Smooth muscle cell (in vitro differentiated cells): ENCODE measurements around the gene CELA1. TPM values are rescaled to one million over a fixed set of nuclear protein-coding genes. Genes with fewer than 3 reads are reported as not detected.

Experiments used
- DNase-seq: peaks from one replicate; lab custom pipeline; 2025; ENCODE audit not compliant: unreplicated experiment; lab: John Stamatoyannopoulos, UW
- H2AFZ ChIP-seq: fragments of 200-600 bp; sonication (generic); 2 replicates; pipeline ENCODE4 v1.6.0; 2016; ENCODE audit warnings: antibody characterized with exemption, low read depth, mild to moderate bottlenecking
- H3F3A ChIP-seq: fragments of 200-600 bp; sonication (generic); 2 replicates; pipeline ENCODE4 v1.6.0; 2017; ENCODE audit warnings: antibody characterized with exemption, low read depth
- H3K27ac ChIP-seq: fragments of 200-600 bp; sonication (generic); 2 replicates; pipeline ENCODE4 v1.5.1; 2016; ENCODE audit warnings: low read depth, mild to moderate bottlenecking
- H3K27me3 ChIP-seq: fragments of 200-600 bp; sonication (generic); 2 replicates; pipeline ENCODE4 v1.6.1; 2016; ENCODE audit warnings: low read depth, mild to moderate bottlenecking
- H3K36me3 ChIP-seq: fragments of 200-600 bp; sonication (generic); 2 replicates; pipeline ENCODE4 v1.5.1; 2016; ENCODE audit warnings: low read depth
- H3K4me1 ChIP-seq: fragments of 200-600 bp; sonication (generic); 2 replicates; pipeline ENCODE4 v1.5.1; 2016; ENCODE audit warnings: low read depth
- H3K4me2 ChIP-seq: fragments of 200-600 bp; sonication (generic); 2 replicates; pipeline ENCODE4 v1.6.0; 2016; ENCODE audit warnings: mild to moderate bottlenecking
- H3K4me3 ChIP-seq: fragments of 200-600 bp; sonication (generic); 2 replicates; pipeline ENCODE4 v1.5.1; 2016; ENCODE audit warnings: mild to moderate bottlenecking
- H3K79me2 ChIP-seq: fragments of 200-600 bp; sonication (generic); 2 replicates; pipeline ENCODE4 v1.6.0; 2016; ENCODE audit warnings: low read depth, mild to moderate bottlenecking
- H3K9ac ChIP-seq: fragments of 200-600 bp; sonication (generic); 2 replicates; pipeline ENCODE4 v1.6.0; 2016; ENCODE audit warnings: low read depth
- H3K9me3 ChIP-seq: fragments of 200-600 bp; sonication (generic); replicated peaks from 2 replicates; pipeline ENCODE4 v1.5.1; 2016; ENCODE audit warnings: low read depth
- H4K20me1 ChIP-seq: fragments of 200-600 bp; sonication (generic); 2 replicates; pipeline ENCODE4 v1.6.0; 2016; ENCODE audit warnings: low read depth
- WGBS: methylation state at CpG from one replicate; pipeline ENCODE4 v1.1.7; 2016; ENCODE audit warnings: low lambda C conversion rate; 5-methylcytosine and 5-hydroxymethylcytosine counted together
- polyA plus RNA-seq: library from polyadenylated mRNA; unstranded; fragments of >200 nt; fragmentation: Nextera tagmentation; extraction: Ambion mirVana; gene quantifications from 2 replicates; pipeline ENCODE4 v1.2.1, GENCODE V29; 2016
- total RNA-seq: library from RNA; depleted of rRNA; stranded (reverse); fragments of >200 nt; gene quantifications from 2 replicates; pipeline ENCODE4 v1.2.3, GENCODE V29; 2014
- TF ChIP-seq, protein P1 (sequence below): fragments of 200-600 bp; sonication (generic); IDR thresholded peaks from 2 replicates; pipeline ENCODE4 v1.5.1; 2017; ENCODE audit warnings: borderline replicate concordance, mild to moderate bottlenecking, antibody characterized with exemption; ENCODE audit not compliant: insufficient read depth, poor library complexity, severe bottlenecking

The CELA1 gene
- total and polyA plus RNA-seq, 2 experiments from 2014 or later: not detected

DNA sequence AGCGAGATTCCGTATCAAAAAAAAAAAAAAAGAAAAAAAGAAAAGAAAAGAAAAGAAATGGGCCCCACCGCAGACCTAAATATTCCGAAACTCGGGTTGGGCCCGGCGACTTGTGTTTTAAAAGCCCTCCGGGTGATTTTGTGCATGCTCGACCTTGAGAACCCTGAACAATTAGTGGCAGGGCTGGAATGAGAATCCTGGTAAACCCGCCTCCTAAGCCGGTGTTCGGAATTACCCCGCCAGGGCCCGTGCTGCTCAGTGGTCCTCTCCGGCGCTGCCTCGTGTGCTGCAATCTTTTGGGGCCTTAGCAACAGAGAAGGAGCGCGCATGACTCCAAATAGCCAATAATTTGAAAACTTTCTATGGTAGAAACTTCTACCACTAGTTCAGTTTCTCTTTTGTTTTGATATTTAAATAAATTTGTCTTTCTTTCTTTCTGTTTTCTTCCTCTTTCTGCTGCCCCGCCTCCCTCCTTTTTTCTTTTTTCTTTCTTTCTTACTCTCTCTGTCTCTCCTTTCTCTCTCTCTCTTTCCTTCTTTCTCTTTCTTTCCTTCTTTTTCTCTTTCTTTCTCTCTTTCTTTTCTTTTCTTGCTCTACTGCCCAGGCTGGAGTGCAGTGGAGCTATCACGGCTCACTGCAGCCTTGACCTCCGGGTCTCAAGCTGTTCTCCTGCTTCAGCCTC lies 46.2 kb upstream of the CELA1 start:
- H3K27me3 ChIP-seq: no peaks in the 10 kb centered on the region
- H3F3A ChIP-seq: peaks cover 7% of the 10 kb centered on the region
- peak overlapping the region; percentile 69 for H3K4me3 ChIP-seq
- peak overlapping the region; percentile 1 for H3K27ac ChIP-seq
- H3K9ac ChIP-seq: no peak overlapping the region
- H3K9me3 ChIP-seq: no peaks in the 10 kb centered on the region
- no peak for DNase-seq
- no peaks in the 10 kb centered on the region for H3K79me2 ChIP-seq
- H3K4me2 ChIP-seq: peak overlapping the region; percentile 96
- TF ChIP-seq, protein P1, sequence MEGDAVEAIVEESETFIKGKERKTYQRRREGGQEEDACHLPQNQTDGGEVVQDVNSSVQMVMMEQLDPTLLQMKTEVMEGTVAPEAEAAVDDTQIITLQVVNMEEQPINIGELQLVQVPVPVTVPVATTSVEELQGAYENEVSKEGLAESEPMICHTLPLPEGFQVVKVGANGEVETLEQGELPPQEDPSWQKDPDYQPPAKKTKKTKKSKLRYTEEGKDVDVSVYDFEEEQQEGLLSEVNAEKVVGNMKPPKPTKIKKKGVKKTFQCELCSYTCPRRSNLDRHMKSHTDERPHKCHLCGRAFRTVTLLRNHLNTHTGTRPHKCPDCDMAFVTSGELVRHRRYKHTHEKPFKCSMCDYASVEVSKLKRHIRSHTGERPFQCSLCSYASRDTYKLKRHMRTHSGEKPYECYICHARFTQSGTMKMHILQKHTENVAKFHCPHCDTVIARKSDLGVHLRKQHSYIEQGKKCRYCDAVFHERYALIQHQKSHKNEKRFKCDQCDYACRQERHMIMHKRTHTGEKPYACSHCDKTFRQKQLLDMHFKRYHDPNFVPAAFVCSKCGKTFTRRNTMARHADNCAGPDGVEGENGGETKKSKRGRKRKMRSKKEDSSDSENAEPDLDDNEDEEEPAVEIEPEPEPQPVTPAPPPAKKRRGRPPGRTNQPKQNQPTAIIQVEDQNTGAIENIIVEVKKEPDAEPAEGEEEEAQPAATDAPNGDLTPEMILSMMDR: no peak
- H4K20me1 ChIP-seq: no peaks in the 10 kb centered on the region
- H2AFZ ChIP-seq: peak overlapping the region; percentile 56
- 23% methylated on average over 20 of the region's 22 CpGs for WGBS
- H3K36me3 ChIP-seq: no peaks in the 10 kb centered on the region
- H3K4me1 ChIP-seq: no peaks in the 10 kb centered on the region

DNA sequence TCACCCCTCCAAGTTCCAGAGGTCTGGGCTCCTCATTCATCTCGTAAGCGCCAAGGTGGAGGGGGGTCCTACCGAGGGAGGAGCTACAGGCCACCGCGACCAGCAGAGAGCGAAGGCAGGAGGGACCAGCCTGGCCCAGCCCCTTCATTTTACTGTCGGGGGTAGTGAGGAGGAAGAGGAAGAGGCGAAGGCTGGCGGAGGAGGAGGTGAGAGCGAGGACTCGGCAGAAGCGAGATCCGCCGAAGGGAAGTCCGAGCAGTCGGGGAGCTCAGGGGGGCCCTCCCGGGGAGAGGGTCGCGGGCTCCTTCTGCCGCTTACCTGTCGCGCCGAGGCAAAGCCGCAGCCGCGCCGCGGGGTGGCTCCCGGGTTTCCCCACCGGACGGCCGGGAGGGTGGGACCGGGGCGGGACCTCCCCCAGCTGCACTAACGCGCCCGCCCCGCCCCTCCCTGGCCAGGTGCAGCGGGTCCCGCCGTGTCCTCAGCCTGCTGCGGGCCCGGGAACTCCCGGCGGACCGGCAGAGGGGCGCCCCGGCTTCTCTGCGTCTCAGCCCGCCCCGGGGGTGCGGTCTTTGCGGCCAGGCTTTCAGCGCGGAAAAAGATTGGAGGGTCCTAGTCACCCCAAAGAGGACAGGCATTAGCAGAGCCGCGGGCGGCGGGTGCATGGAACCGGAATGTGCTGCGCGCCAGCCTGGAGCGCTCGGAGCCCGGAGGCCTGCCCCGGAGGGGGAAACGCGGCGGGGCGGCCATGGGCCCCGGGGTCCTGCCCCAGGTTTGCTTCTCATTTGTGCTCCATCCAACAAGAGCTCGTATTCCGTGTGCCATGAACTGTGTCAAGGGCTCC lies 45.0 kb upstream of the CELA1 start, which contains the start of gene GALNT6:
Gene GALNT6 (minus strand): TSS at position 124 of the 841 bp plus-strand sequence. CDS start 11,625 bp downstream, outside the sequence.
- H3K27ac ChIP-seq: peak within 1 kb of the TSS; percentile 55
- no peaks in the 10 kb centered on the region for H3K36me3 ChIP-seq
- H3K79me2 ChIP-seq: no peaks in the 10 kb centered on the region
- H4K20me1 ChIP-seq: no peaks in the 10 kb centered on the region
- H3K9ac ChIP-seq: peak within 1 kb of the TSS; percentile 71
- H3K4me2 ChIP-seq: peak within 1 kb of the TSS; percentile 96
- H3K4me3 ChIP-seq: peak within 1 kb of the TSS; percentile 69
- no peak for DNase-seq
- H3K4me1 ChIP-seq: no peaks in the 10 kb centered on the region
- TF ChIP-seq, protein P1: no peak
- WGBS: under 1% methylated on average over 49 of the region's 73 CpGs
- no peaks in the 10 kb centered on the region for H3K27me3 ChIP-seq
- peak within 1 kb of the TSS; percentile 91 for H2AFZ ChIP-seq
- no peaks in the 10 kb centered on the region for H3K9me3 ChIP-seq
- peaks cover 7% of the 10 kb centered on the region for H3F3A ChIP-seq

DNA sequence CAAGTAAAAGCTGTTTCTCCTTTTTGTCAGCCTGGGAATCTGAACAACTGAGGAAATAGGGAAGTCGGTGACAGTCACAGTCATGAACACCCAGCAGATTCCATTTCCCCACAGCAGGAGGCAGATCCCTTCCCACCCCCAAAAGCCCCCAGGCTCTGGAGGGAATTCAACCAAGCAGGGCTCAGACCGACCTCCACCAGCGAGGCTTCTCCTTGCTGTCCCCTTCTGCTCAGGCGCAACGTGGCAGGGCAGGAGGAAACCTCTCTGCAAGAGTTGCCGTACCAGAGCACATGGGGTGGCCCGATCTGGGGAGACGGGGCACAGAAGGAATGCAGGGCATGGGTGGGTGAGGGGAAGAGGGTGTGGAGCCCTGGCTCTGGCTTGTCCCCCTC lies 44.4 kb upstream of the CELA1 start:
- no peaks in the 10 kb centered on the region for H3K36me3 ChIP-seq
- peaks cover 7% of the 10 kb centered on the region for H3F3A ChIP-seq
- TF ChIP-seq, protein P1: no peak
- H3K9me3 ChIP-seq: no peaks in the 10 kb centered on the region
- H4K20me1 ChIP-seq: no peaks in the 10 kb centered on the region
- peak overlapping the region; percentile 71 for H3K9ac ChIP-seq
- DNase-seq: no peak
- no peaks in the 10 kb centered on the region for H3K27me3 ChIP-seq
- peak overlapping the region; percentile 91 for H2AFZ ChIP-seq
- no peaks in the 10 kb centered on the region for H3K79me2 ChIP-seq
- peak overlapping the region; percentile 69 for H3K4me3 ChIP-seq
- WGBS: 5% methylated on average over 8 of the region's 8 CpGs
- no peaks in the 10 kb centered on the region for H3K4me1 ChIP-seq
- peak overlapping the region; percentile 55 for H3K27ac ChIP-seq
- H3K4me2 ChIP-seq: peak overlapping the region; percentile 96
